BE2C (cell line): ENCODE measurements around the gene LGMN.

Source experiments
- DNase-seq: peaks from one replicate; pipeline ENCODE4 v3.0.0-alpha.2; 2020
- H3K27me3 ChIP-seq: fragments of 250-450 bp; sonication (Bioruptor Pico); 2 replicates; pipeline ENCODE4 v1.5.1; 2020; ENCODE audit warnings: mild to moderate bottlenecking
- H3K36me3 ChIP-seq: fragments of 250-450 bp; sonication (Bioruptor Pico); 2 replicates; pipeline ENCODE4 v1.5.1; 2020; ENCODE audit warnings: mild to moderate bottlenecking
- H3K4me1 ChIP-seq: fragments of 250-450 bp; sonication (Bioruptor Pico); 2 replicates; pipeline ENCODE4 v1.5.1; 2020
- H3K4me3 ChIP-seq: 2 replicates; pipeline ENCODE4 v1.5.1; 2011; ENCODE audit warnings: low read depth, low read length
- H3K9me3 ChIP-seq: fragments of 250-450 bp; sonication (Bioruptor Pico); 2 replicates; pipeline ENCODE4 v1.5.1; 2020
- CTCF ChIP-seq: IDR thresholded peaks from 2 replicates; pipeline ENCODE4 v1.5.1; 2012; ENCODE audit warnings: mild to moderate bottlenecking, low read depth, low read length

The LGMN gene

GRCh38 chr14:92704821-92705220, 43.6 kb downstream of the LGMN start:
- Histone ChIP-seq H3K4me1 (no peaks in the 10 kb centered on the region), H3K4me3 (no peak overlapping the region), H3K27me3 (no peaks in the 10 kb centered on the region), H3K9me3 (no peaks in the 10 kb centered on the region), H3K36me3 (peaks cover 4% of the 10 kb centered on the region; the same call in 1 of the 2 replicates)
- no peak for TF ChIP-seq CTCF
- no peak for DNase-seq

- H3K27me3 ChIP-seq = no peaks in the 10 kb centered on the region
- no peak for DNase-seq
- no peak for TF ChIP-seq CTCF
- H3K36me3 ChIP-seq = peaks cover under 1% of the 10 kb centered on the region; the same call in 1 of the 2 replicates
- no peaks in the 10 kb centered on the region for H3K9me3 ChIP-seq
- H3K4me1 ChIP-seq = no peaks in the 10 kb centered on the region
- H3K4me3 ChIP-seq = no peak overlapping the region
Observed at GRCh38 chr14:92704036-92704804, 44.2 kb downstream of the LGMN start.

- no peak for DNase-seq
- no peaks in the 10 kb centered on the region for H3K4me1 ChIP-seq
- H3K27me3 ChIP-seq = no peaks in the 10 kb centered on the region
- no peaks in the 10 kb centered on the region for H3K36me3 ChIP-seq
- no peaks in the 10 kb centered on the region for H3K9me3 ChIP-seq
- no peak overlapping the region for H3K4me3 ChIP-seq
- TF ChIP-seq CTCF = no peak
Observed at GRCh38 chr14:92703516-92703915, 44.9 kb downstream of the LGMN start.

GRCh38 chr14:92702441-92702918, 45.9 kb downstream of the LGMN start:
- no peaks in the 10 kb centered on the region for H3K4me1 ChIP-seq
- TF ChIP-seq CTCF = no peak
- no peak for DNase-seq
- H3K27me3 ChIP-seq = no peaks in the 10 kb centered on the region; the same call in 1 of the 2 replicates
- no peak overlapping the region for H3K4me3 ChIP-seq
- no peaks in the 10 kb centered on the region for H3K36me3 ChIP-seq
- no peaks in the 10 kb centered on the region for H3K9me3 ChIP-seq

GRCh38 chr14:92701826-92702225, 46.6 kb downstream of the LGMN start:
- H3K27me3 ChIP-seq = no peaks in the 10 kb centered on the region; the same call in 1 of the 2 replicates
- TF ChIP-seq CTCF = no peak
- H3K4me1 ChIP-seq = no peaks in the 10 kb centered on the region
- no peaks in the 10 kb centered on the region for H3K36me3 ChIP-seq
- no peaks in the 10 kb centered on the region for H3K9me3 ChIP-seq
- H3K4me3 ChIP-seq = no peak overlapping the region
- DNase-seq = no peak

GRCh38 chr14:92698393-92698792, 50.0 kb downstream of the LGMN start:
- Histone ChIP-seq H3K27me3 (no peaks in the 10 kb centered on the region; the same call in 1 of the 2 replicates), H3K4me1 (no peaks in the 10 kb centered on the region), H3K9me3 (no peaks in the 10 kb centered on the region), H3K4me3 (no peak overlapping the region), H3K36me3 (no peaks in the 10 kb centered on the region)
- no peak for TF ChIP-seq CTCF
- DNase-seq = no peak
